ENCODE data around the gene BEX2. TPM values are rescaled to one million over a fixed set of nuclear protein-coding genes. Genes with fewer than 3 reads are reported as not detected.
"Not testable (repeated sequence)": the region's sequence is repeated elsewhere in the genome, so short reads cannot be mapped to it uniquely, and the experiment has no call there.

The BEX2 gene
- total and polyA plus RNA-seq, 7 experiments from 2014 or later, result 4.8 to 126 (median 47.0) TPM

DNA sequence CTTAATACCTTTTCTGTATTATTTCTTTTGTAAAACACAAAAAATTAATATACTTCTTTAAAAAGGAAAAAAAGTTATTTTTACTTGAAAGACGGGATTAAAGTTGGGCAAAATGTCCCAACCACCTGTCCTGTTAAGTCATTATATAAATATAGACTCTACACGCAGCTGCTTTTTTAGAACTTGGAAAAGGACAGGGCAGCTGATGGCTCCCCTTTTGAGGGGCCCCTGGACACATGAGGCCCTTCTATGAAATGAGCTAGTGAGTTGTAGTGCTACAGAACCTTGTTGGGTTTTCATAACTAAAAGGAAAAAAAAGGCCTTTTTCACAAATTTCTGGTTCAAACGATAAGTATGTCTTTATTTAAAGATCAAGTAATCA is 600 bp upstream of the BEX2 start:
- Histone ChIP-seq H3K4me1 (ENCODE audit: control insufficient read depth in 2 of 2, insufficient read depth in 2 of 2, low read length in 2 of 2) (no peaks in the 10 kb centered on the region), H3K27ac (ENCODE audit: low read depth, low read length) (no peak overlapping the region), H3K9me3 (ENCODE audit: control insufficient read depth in 2 of 3, low read length in 3 of 3) (no peaks in the 10 kb centered on the region), H3K27me3 (ENCODE audit: control insufficient read depth in 2 of 2, insufficient read depth in 2 of 2, low read length in 2 of 2) (no peaks in the 10 kb centered on the region), H3K4me3 (ENCODE audit: low read length) (no peak overlapping the region), H3K36me3 (ENCODE audit: control insufficient read depth in 2 of 3, insufficient read depth in 3 of 3, low read length in 3 of 3) (no peaks in the 10 kb centered on the region)
- ATAC-seq (no peak), DNase-seq (no peak)
- H3K27me3 Mint-ChIP-seq, result no peaks in the 10 kb centered on the region
- ChIA-PET CTCF (interaction anchor here (0.6 kb wide), 1 partner anchor 28 kb away, joined by 5 read pairs; no protein-coding TSS in a partner anchor), POLR2A (interaction anchor here (0.8 to 1.4 kb wide), 2 partner anchors 13 to 56 kb away, joined by 4 to 5 read pairs; partner anchors contain the start of gene TCEAL8)
- peaks cover 0 to 8% (median 6%) of the 10 kb centered on the region in 7 donors for H3K4me1 Mint-ChIP-seq
- H3K4me3 Mint-ChIP-seq, result peak overlapping the region in 9 of 10 donors; percentile 69 to 89 (median 81)
- intact Hi-C loops (cut with micrococcal nuclease), result loop anchor here (1.0 to 10.0 kb wide), 5 partner anchors 56 to 846 kb away; partner anchors contain the start of genes SLC25A53 (in 2 of the 2), BEX4 (in 1 of the 2), MORF4L2 (in 1 of the 2) and TCEAL8 (in 1 of the 2)
- peaks cover 0 to 2% (median 0%) of the 10 kb centered on the region in 11 donors for H3K9me3 Mint-ChIP-seq
- peak overlapping the region in 2 of 9 donors; percentile 72 to 83 for H3K27ac Mint-ChIP-seq
- H3K36me3 Mint-ChIP-seq, result peaks cover 0 to 3% (median 0%) of the 10 kb centered on the region in 5 donors

DNA sequence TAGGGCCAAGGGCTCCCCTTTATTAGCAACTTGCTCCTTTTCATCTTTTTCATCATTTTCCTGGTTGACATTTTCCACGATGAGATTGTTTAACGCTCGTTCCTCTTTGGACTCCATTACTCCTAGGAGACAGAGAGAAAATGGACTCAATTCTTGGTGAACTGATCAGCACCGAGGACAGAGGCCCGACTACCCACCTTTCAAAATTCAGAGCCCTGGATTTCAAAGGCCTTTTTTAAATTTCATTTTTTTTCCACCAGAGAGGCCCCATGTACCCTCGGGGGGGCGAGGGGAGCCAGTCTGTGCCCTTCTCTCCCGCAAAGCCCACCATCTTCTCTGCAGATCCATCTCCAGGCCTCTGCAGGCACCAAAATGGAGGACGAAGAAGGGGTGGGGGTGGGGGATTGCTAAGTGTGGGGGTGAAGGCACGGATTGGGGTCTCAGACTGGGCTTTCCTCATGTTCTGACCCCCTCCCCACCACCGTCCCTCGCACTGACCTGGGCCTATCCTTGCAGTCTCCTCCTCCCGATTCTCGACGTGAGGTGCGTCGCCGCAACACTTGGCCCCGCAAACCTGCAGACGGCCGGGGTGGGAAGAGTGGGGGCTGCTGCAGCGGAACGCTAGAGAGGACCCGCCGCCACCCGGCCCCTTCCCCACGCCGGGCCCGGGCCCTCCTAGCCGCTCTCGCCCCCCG is 783 bp downstream of the BEX2 start:
- Histone ChIP-seq H3K27ac (ENCODE audit: low read depth, low read length) (peak overlapping the region; percentile 87), H3K4me3 (ENCODE audit: low read length) (peak overlapping the region; percentile 78), H3K27me3 (ENCODE audit: control insufficient read depth in 2 of 2, insufficient read depth in 2 of 2, low read length in 2 of 2) (no peaks in the 10 kb centered on the region), H3K36me3 (ENCODE audit: control insufficient read depth in 2 of 3, insufficient read depth in 3 of 3, low read length in 3 of 3) (no peaks in the 10 kb centered on the region), H3K9me3 (ENCODE audit: control insufficient read depth in 2 of 3, low read length in 3 of 3) (no peaks in the 10 kb centered on the region), H3K4me1 (ENCODE audit: control insufficient read depth in 2 of 2, insufficient read depth in 2 of 2, low read length in 2 of 2) (no peaks in the 10 kb centered on the region)
- H3K9me3 Mint-ChIP-seq, result peaks cover 0 to 2% (median 0%) of the 10 kb centered on the region in 11 donors
- peaks cover under 1 to 9% (median 6%) of the 10 kb centered on the region in 7 donors for H3K4me1 Mint-ChIP-seq
- H3K27me3 Mint-ChIP-seq, result no peaks in the 10 kb centered on the region
- DNase-seq (peak in 4 of 9 donors; percentile 2 to 17 (median 6)), ATAC-seq (no peak)
- H3K4me3 Mint-ChIP-seq, result peak overlapping the region in 9 of 10 donors; percentile 39 to 89 (median 69)
- ChIA-PET CTCF (no interaction called here), POLR2A (no interaction called here)
- peak overlapping the region in 3 of 9 donors; percentile 27 to 55 (median 49) for H3K27ac Mint-ChIP-seq
- intact Hi-C loops (cut with micrococcal nuclease), result loop anchor here (1.0 to 10.0 kb wide), 6 partner anchors 53 to 847 kb away; partner anchors contain the start of genes BEX4 (in 2 of the 2), SLC25A53 (in 2 of the 2), MORF4L2 (in 1 of the 2) and TCEAL8 (in 1 of the 2)
- peaks cover 0 to 3% (median 0%) of the 10 kb centered on the region in 5 donors for H3K36me3 Mint-ChIP-seq

DNA sequence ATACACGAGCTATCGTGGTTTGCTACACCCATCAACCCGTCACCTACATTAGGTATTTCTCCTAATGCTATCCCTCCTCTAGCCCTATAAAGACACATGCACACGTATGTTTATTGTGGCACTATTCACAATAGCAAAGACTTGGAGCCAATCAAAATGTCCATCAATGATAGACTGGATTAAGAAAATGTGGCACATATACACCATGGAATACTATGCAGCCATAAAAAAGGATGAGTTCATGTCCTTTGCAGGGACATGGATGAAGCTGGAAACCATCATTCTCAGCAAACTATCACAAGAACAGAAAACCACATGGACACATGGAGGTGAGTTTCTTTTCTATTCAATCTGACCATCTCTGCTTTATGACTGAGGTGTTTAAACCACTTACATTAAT is 5.1 kb downstream of the BEX2 start:
- H3K27ac Mint-ChIP-seq; H3K4me3 Mint-ChIP-seq; POLR2A ChIA-PET; H3K27ac ChIP-seq (ENCODE audit: low read depth, low read length); DNase-seq; H3K9me3 ChIP-seq (ENCODE audit: control insufficient read depth in 2 of 3, low read length in 3 of 3); ATAC-seq; H3K36me3 Mint-ChIP-seq; H3K27me3 Mint-ChIP-seq; H3K27me3 ChIP-seq (ENCODE audit: control insufficient read depth in 2 of 2, insufficient read depth in 2 of 2, low read length in 2 of 2); H3K9me3 Mint-ChIP-seq; H3K36me3 ChIP-seq (ENCODE audit: control insufficient read depth in 2 of 3, insufficient read depth in 3 of 3, low read length in 3 of 3); H3K4me3 ChIP-seq (ENCODE audit: low read length); CTCF ChIA-PET; H3K4me1 ChIP-seq (ENCODE audit: control insufficient read depth in 2 of 2, insufficient read depth in 2 of 2, low read length in 2 of 2): not testable (repeated sequence)
- peaks cover 3 to 14% (median 11%) of the 10 kb centered on the region in 7 donors for H3K4me1 Mint-ChIP-seq
- intact Hi-C loops (cut with micrococcal nuclease), result loop anchor here in 1 of 2 donors (5.0 kb wide), 1 partner anchor 48 kb away; the partner anchor contains the start of gene TCEAL8

DNA sequence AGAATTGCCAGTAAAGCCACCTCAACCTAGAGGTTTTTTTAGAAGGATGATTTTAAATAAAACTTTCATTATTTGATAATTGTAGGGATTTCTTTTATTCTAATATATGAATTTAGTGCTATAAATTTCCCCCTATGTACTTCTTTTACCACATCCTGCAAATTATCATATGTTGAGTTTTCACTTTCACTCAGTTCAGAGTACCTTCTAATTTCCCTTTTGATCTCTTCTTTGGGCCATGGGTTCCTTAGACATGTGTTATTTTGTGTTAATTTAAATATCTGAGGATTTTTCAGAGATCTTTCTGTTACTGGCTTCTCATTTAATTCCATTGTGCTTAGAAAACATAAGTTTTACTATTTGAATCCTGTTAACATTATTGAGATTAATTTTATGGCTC is 6.1 kb downstream of the BEX2 start:
- H3K4me3 Mint-ChIP-seq, result no peak overlapping the region
- no peak overlapping the region for H3K27ac ChIP-seq (ENCODE audit: low read depth, low read length)
- no peaks in the 10 kb centered on the region for H3K4me1 ChIP-seq (ENCODE audit: control insufficient read depth in 2 of 2, insufficient read depth in 2 of 2, low read length in 2 of 2)
- intact Hi-C loops (cut with micrococcal nuclease), result loop anchor here in 1 of 2 donors (5.0 kb wide), 1 partner anchor 47 kb away; the partner anchor contains the start of gene TCEAL8
- POLR2A ChIA-PET, result no interaction called here
- H3K4me1 Mint-ChIP-seq, result peaks cover 2 to 11% (median 8%) of the 10 kb centered on the region in 7 donors
- H3K36me3 Mint-ChIP-seq, result peaks cover 0 to 3% (median 0%) of the 10 kb centered on the region in 5 donors
- no peak overlapping the region for H3K27ac Mint-ChIP-seq
- peaks cover 0 to 2% (median 0%) of the 10 kb centered on the region in 11 donors for H3K9me3 Mint-ChIP-seq
- CTCF ChIA-PET, result no interaction called here
- no peak overlapping the region for H3K4me3 ChIP-seq (ENCODE audit: low read length)
- H3K27me3 ChIP-seq (ENCODE audit: control insufficient read depth in 2 of 2, insufficient read depth in 2 of 2, low read length in 2 of 2), result no peaks in the 10 kb centered on the region
- no peaks in the 10 kb centered on the region for H3K36me3 ChIP-seq (ENCODE audit: control insufficient read depth in 2 of 3, insufficient read depth in 3 of 3, low read length in 3 of 3)
- no peaks in the 10 kb centered on the region for H3K27me3 Mint-ChIP-seq
- H3K9me3 ChIP-seq (ENCODE audit: control insufficient read depth in 2 of 3, low read length in 3 of 3), result no peaks in the 10 kb centered on the region
- peak in 2 of 9 donors; percentile 1 to 6 for DNase-seq
- ATAC-seq, result no peak

DNA sequence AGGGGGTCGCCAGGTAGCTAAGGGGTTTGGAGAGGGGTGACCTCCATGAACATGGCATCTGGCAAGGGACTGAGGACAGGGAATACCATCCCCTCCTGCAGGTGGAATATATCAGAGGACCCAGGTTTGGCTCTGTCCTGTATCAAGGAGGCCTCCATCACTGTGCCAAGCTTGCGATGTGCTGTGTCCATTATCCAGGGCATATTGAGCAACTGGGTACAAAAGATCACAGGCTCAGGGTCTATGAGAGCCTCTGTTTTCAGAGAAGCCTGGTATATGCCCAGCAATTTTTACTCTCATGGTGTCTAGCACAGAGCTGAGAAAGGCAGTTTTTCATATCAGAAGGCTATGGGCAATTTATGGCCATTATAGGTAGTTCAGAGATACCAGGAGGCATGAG is 17.7 kb downstream of the BEX2 start:
- no peak overlapping the region for H3K4me3 Mint-ChIP-seq
- no peak for DNase-seq

DNA sequence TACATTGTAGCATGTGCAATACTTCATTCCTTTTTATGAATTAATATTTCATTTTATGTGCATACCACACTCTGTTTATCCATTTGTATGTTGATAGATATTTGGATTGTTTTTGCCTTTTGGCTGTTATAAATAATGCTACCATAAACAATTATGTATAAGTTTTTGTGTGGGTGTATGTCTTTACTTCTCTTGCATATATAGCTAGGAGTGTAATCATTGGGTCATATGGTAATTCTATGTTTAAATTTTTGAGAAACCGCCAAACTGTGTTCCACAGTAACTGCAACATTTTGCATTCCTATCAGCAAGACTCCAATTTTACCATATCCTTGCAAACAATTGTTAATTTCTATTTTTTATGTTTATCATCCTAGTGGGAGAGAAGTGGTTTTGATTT is 31.2 kb downstream of the BEX2 start:
- no peaks in the 10 kb centered on the region for H3K36me3 ChIP-seq (ENCODE audit: control insufficient read depth in 2 of 3, insufficient read depth in 3 of 3, low read length in 3 of 3)
- H3K27me3 ChIP-seq (ENCODE audit: control insufficient read depth in 2 of 2, insufficient read depth in 2 of 2, low read length in 2 of 2), result no peaks in the 10 kb centered on the region
- no peaks in the 10 kb centered on the region for H3K36me3 Mint-ChIP-seq
- no peak overlapping the region for H3K4me3 ChIP-seq (ENCODE audit: low read length)
- H3K4me1 Mint-ChIP-seq, result peaks cover 0 to 10% (median 7%) of the 10 kb centered on the region in 7 donors
- peaks cover 0 to 5% of the 10 kb centered on the region in 2 donors for H3K4me1 ChIP-seq (ENCODE audit: control insufficient read depth in 2 of 2, insufficient read depth in 2 of 2, low read length in 2 of 2)
- POLR2A ChIA-PET, result no interaction called here
- ATAC-seq, result no peak
- H3K27me3 Mint-ChIP-seq, result peaks cover 25 to 50% (median 44%) of the 10 kb centered on the region in 5 donors
- H3K9me3 Mint-ChIP-seq, result peaks cover 0 to 4% (median 0%) of the 10 kb centered on the region in 11 donors
- H3K27ac ChIP-seq (ENCODE audit: low read depth, low read length), result no peak overlapping the region
- CTCF ChIA-PET, result no interaction called here
- H3K9me3 ChIP-seq (ENCODE audit: control insufficient read depth in 2 of 3, low read length in 3 of 3), result no peaks in the 10 kb centered on the region
- no peak for DNase-seq
- H3K4me3 Mint-ChIP-seq, result no peak overlapping the region
- intact Hi-C loops (cut with micrococcal nuclease), result no loop called here
- H3K27ac Mint-ChIP-seq, result no peak overlapping the region

More for the DNA sequence above, 17.7 kb downstream of the BEX2 start:
- ChIA-PET CTCF (no interaction called here), POLR2A (no interaction called here)
- no peaks in the 10 kb centered on the region for H3K4me1 Mint-ChIP-seq
- H3K4me1 ChIP-seq (ENCODE audit: control insufficient read depth in 2 of 2, insufficient read depth in 2 of 2, low read length in 2 of 2), result no peaks in the 10 kb centered on the region
- H3K4me3 ChIP-seq (ENCODE audit: low read length), result no peak overlapping the region
- no peak for ATAC-seq
- H3K27me3 ChIP-seq (ENCODE audit: control insufficient read depth in 2 of 2, insufficient read depth in 2 of 2, low read length in 2 of 2), result no peaks in the 10 kb centered on the region
- H3K9me3 ChIP-seq (ENCODE audit: control insufficient read depth in 2 of 3, low read length in 3 of 3), result no peaks in the 10 kb centered on the region
- no peaks in the 10 kb centered on the region for H3K36me3 Mint-ChIP-seq
- H3K9me3 Mint-ChIP-seq, result peaks cover 0 to 4% (median 0%) of the 10 kb centered on the region in 11 donors
- H3K36me3 ChIP-seq (ENCODE audit: control insufficient read depth in 2 of 3, insufficient read depth in 3 of 3, low read length in 3 of 3), result no peaks in the 10 kb centered on the region
- intact Hi-C loops (cut with micrococcal nuclease), result no loop called here
- no peak overlapping the region for H3K27ac Mint-ChIP-seq
- H3K27ac ChIP-seq (ENCODE audit: low read depth, low read length), result no peak overlapping the region
- peaks cover 0 to 9% (median 4%) of the 10 kb centered on the region in 5 donors for H3K27me3 Mint-ChIP-seq
